B cell (primary cell): ENCODE measurements around the gene TEAD1. TPM values are rescaled to one million over a fixed set of nuclear protein-coding genes. Genes with fewer than 3 reads are reported as not detected.

Experiments used
- ATAC-seq: fragments of 200-7000 bp; cut with Tn5 transposase; one replicate; pipeline ENCODE4 v1.10.0; 2021; ENCODE audit warnings: low read depth, mild to moderate bottlenecking, moderate number of reproducible peaks, moderate library complexity
- CTCF ChIA-PET: fragments of 350-600 bp; sonication (Branson Sonifier 250); formaldehyde crosslinking; loops from one replicate; lab custom pipeline; 2021; ENCODE audit warnings: antibody characterized with exemption, inconsistent platforms; lab: Charles Lee
- POLR2A ChIA-PET: fragments of 350-600 bp; sonication (Branson Sonifier 250); formaldehyde crosslinking; loops from one replicate; lab custom pipeline; 2021; ENCODE audit warnings: antibody characterized with exemption; lab: Charles Lee
- DNase-seq: peaks from one replicate; pipeline ENCODE4 v3.0.0; 2013
- H2AFZ ChIP-seq: 2 replicates; pipeline ENCODE4 v1.6.1; 2012; ENCODE audit warnings: mild to moderate bottlenecking, low read depth, low read length; ENCODE audit not compliant: insufficient read depth, poor library complexity, severe bottlenecking
- H3K27ac ChIP-seq, 2 donors: 1 replicate in 1 of 2; 2 replicates in 1 of 2; pipeline ENCODE4 v1.5.1; 2012 to 2013; ENCODE audit warnings: low read length in 2 of 2, mild to moderate bottlenecking in 2 of 2, moderate library complexity in 1 of 2
- H3K27me3 ChIP-seq, 4 experiments: fragments of 200-600 bp in 1 of 4; sonication (generic) in 1 of 4; replicated peaks in 1 of 4; 1 replicate in 2 of 4; 2 replicates in 2 of 4; pipeline versions ENCODE4 v1.6.1 to v1.7.0; 2013 to 2016; ENCODE audit warnings: low read length in 3 of 4, mild to moderate bottlenecking in 2 of 4, mixed read lengths in 1 of 4, moderate library complexity in 1 of 4; ENCODE audit not compliant: insufficient read depth in 4 of 4, control insufficient read depth in 3 of 4; ENCODE audit errors: control extremely low read depth in 1 of 4
- H3K36me3 ChIP-seq, 2 experiments: replicated peaks in 1 of 2; 1 replicate in 1 of 2; 2 replicates in 1 of 2; pipeline versions ENCODE4 v1.6.1 to v1.7.1; 2013; ENCODE audit warnings: low read length in 1 of 2; ENCODE audit not compliant: insufficient read depth in 2 of 2, control insufficient read depth in 1 of 2; ENCODE audit errors: control extremely low read depth in 1 of 2, extremely low read depth in 1 of 2
- H3K4me1 ChIP-seq, 2 donors: fragments of 200-600 bp in 1 of 2; sonication (generic) in 1 of 2; 1 replicate in 1 of 2; 2 replicates in 1 of 2; pipeline versions ENCODE4 v1.5.1 to v1.6.1; 2013 to 2017; ENCODE audit warnings: low read length in 2 of 2; ENCODE audit not compliant: control insufficient read depth in 2 of 2, insufficient read depth in 2 of 2
- H3K4me2 ChIP-seq: replicated peaks from 2 replicates; pipeline ENCODE3; 2012; ENCODE audit warnings: mild to moderate bottlenecking, low read depth, low read length; ENCODE audit not compliant: poor library complexity, severe bottlenecking
- H3K4me3 ChIP-seq, 5 experiments: fragments of 200-600 bp in 1 of 5; sonication (generic) in 1 of 5; 1 replicate in 3 of 5; 2 replicates in 2 of 5; pipeline versions ENCODE4 v1.5.1 to v1.7.0; 2011 to 2016; ENCODE audit warnings: low read length in 4 of 5, mild to moderate bottlenecking in 4 of 5, low read depth in 2 of 5, control low read depth in 1 of 5, moderate library complexity in 1 of 5; ENCODE audit not compliant: insufficient read depth in 1 of 5; ENCODE audit errors: control extremely low read depth in 1 of 5, extremely low read depth in 1 of 5
- H3K79me2 ChIP-seq: fragments of 200-600 bp; sonication (generic); one replicate; pipeline ENCODE4 v1.6.0; 2016; ENCODE audit warnings: low read length; ENCODE audit not compliant: control insufficient read depth, insufficient read depth
- H3K9ac ChIP-seq: fragments of 200-600 bp; sonication (generic); 2 replicates; pipeline ENCODE4 v1.6.1; 2017; ENCODE audit warnings: mild to moderate bottlenecking, low read length, moderate library complexity
- H3K9me3 ChIP-seq, 3 donors: one replicate each; pipeline versions ENCODE4 v1.6.1 to v1.7.1; 2013; ENCODE audit warnings: low read length in 2 of 3; ENCODE audit not compliant: control insufficient read depth in 2 of 3, insufficient read depth in 1 of 3; ENCODE audit errors: control extremely low read depth in 1 of 3
- H4K20me1 ChIP-seq: 2 replicates; pipeline ENCODE4 v1.6.0; 2012; ENCODE audit warnings: mild to moderate bottlenecking, low read length; ENCODE audit not compliant: insufficient read depth, control insufficient read depth, poor library complexity, severe bottlenecking
- H3K27ac Mint-ChIP-seq: one replicate; pipeline ENCODE4 v1.8.0; 2021; ENCODE audit warnings: mixed read lengths
- H3K27me3 Mint-ChIP-seq: one replicate; pipeline ENCODE4 v1.8.0; 2021; ENCODE audit warnings: mixed read lengths
- H3K4me1 Mint-ChIP-seq: one replicate; pipeline ENCODE4 v1.8.0; 2021; ENCODE audit warnings: mixed read lengths
- H3K4me3 Mint-ChIP-seq: one replicate; pipeline ENCODE4 v1.8.0; 2021; ENCODE audit warnings: mixed read lengths
- H3K9me3 Mint-ChIP-seq: one replicate; pipeline ENCODE4 v1.8.0; 2022; ENCODE audit warnings: mixed read lengths; ENCODE audit not compliant: insufficient read depth
- CTCF ChIP-seq: fragments of 200-600 bp; IDR thresholded peaks from one replicate; pipeline ENCODE4 v1.8.0; 2022; ENCODE audit warnings: antibody characterized with exemption, mild to moderate bottlenecking
- EZH2 ChIP-seq: IDR thresholded peaks from 2 replicates; pipeline ENCODE4 v1.6.1; 2012; ENCODE audit warnings: borderline replicate concordance, low read depth, mild to moderate bottlenecking, moderate library complexity, low read length; ENCODE audit not compliant: insufficient read depth, poor library complexity, severe bottlenecking
- WGBS: methylation state at CpG from one replicate; pipeline ENCODE4 v1.1.5; 2013; ENCODE audit warnings: missing lambda C conversion rate; ENCODE audit not compliant: insufficient coverage; 5-methylcytosine and 5-hydroxymethylcytosine counted together
- intact Hi-C: fragments of 100-400 bp; cut with micrococcal nuclease; formaldehyde crosslinking; loops from one replicate; pipeline ENCODE4 v1.10.0; 2022
- polyA plus RNA-seq: library from polyadenylated mRNA; depleted of rRNA; stranded (reverse); fragments of >200 nt; gene quantifications from 2 replicates; pipeline ENCODE4 v1.2.3, GENCODE V29; 2012
- total RNA-seq, 2 donors: library from RNA; stranded (reverse); fragments of 120-200 nt in 1 of 2; gene quantifications; 1 replicate in 1 of 2; 2 replicates in 1 of 2; pipeline versions ENCODE4 v1.2.3 to v1.2.4, GENCODE V29; 2013 to 2022

TEAD1 gene
- total and polyA plus RNA-seq, 2 donors (not counting 1 experiment from before 2014, with no cell fraction given): 0.30 TPM; not detected in 1

- H3K27ac Mint-ChIP-seq: no peak overlapping the region
- ATAC-seq: no peak
- intact Hi-C loops: no loop called here
Measured at GRCh38 chr11:12642040-12642439, 32.2 kb upstream of the TEAD1 start.

GRCh38 chr11:12642806-12643428 is 31.3 kb upstream of the TEAD1 start:
- no peak overlapping the region for H3K4me3 ChIP-seq
- H3K9me3 ChIP-seq: no peaks in the 10 kb centered on the region
- 86% methylated on average over 4 of the region's 6 CpGs for WGBS
- H3K4me2 ChIP-seq: no peak overlapping the region
- H3K27ac ChIP-seq: no peak overlapping the region
- Mint-ChIP-seq H3K4me3 (no peak overlapping the region), H3K27me3 (peaks cover 7% of the 10 kb centered on the region), H3K9me3 (no peaks in the 10 kb centered on the region), H3K27ac (no peak overlapping the region), H3K4me1 (no peaks in the 10 kb centered on the region)
- ATAC-seq (no peak), DNase-seq (no peak)
- no peaks in the 10 kb centered on the region for H3K36me3 ChIP-seq
- H3K79me2 ChIP-seq: no peaks in the 10 kb centered on the region
- H3K4me1 ChIP-seq: no peaks in the 10 kb centered on the region
- no peaks in the 10 kb centered on the region for H3K27me3 ChIP-seq
- CTCF ChIA-PET: no interaction called here
- H3K9ac ChIP-seq: no peak overlapping the region
- POLR2A ChIA-PET: no interaction called here
- H2AFZ ChIP-seq: no peak overlapping the region
- intact Hi-C loops: no loop called here
- TF ChIP-seq CTCF (no peak), EZH2 (no peak)
- H4K20me1 ChIP-seq: no peaks in the 10 kb centered on the region

More at GRCh38 chr11:12642040-12642439, 32.2 kb upstream of the TEAD1 start:
- no peak for DNase-seq
- POLR2A ChIA-PET: no interaction called here
- Histone ChIP-seq H3K9me3 (peaks cover 0 to 1% (median 0%) of the 10 kb centered on the region in 3 donors), H2AFZ (no peak overlapping the region), H3K36me3 (no peaks in the 10 kb centered on the region), H3K79me2 (no peaks in the 10 kb centered on the region), H3K4me3 (no peak overlapping the region), H4K20me1 (no peaks in the 10 kb centered on the region), H3K4me2 (no peak overlapping the region), H3K27ac (no peak overlapping the region), H3K9ac (no peak overlapping the region), H3K4me1 (no peaks in the 10 kb centered on the region), H3K27me3 (no peaks in the 10 kb centered on the region)
- no peak overlapping the region for H3K4me3 Mint-ChIP-seq
- TF ChIP-seq CTCF (no peak), EZH2 (no peak)
- no peaks in the 10 kb centered on the region for H3K4me1 Mint-ChIP-seq
- 70% methylated on average over 5 of the region's 5 CpGs for WGBS
- CTCF ChIA-PET: no interaction called here
- peaks cover 7% of the 10 kb centered on the region for H3K27me3 Mint-ChIP-seq
- no peaks in the 10 kb centered on the region for H3K9me3 Mint-ChIP-seq
